CD4-positive, CD25-positive, alpha-beta regulatory T cell (primary cell): Measurements from ENCODE around the gene MYH9. TPM values are rescaled to one million over a fixed set of nuclear protein-coding genes. Genes with fewer than 3 reads are reported as not detected.

ENCODE experiments used
- ATAC-seq, 2 donors: fragments of 150-1000 bp; cut with Tn5 transposase; one replicate each; pipeline ENCODE4 v1.10.0; 2021; ENCODE audit warnings: low read depth in 2 of 2, moderate number of reproducible peaks in 2 of 2, moderate library complexity in 1 of 2
- DNase-seq, 3 donors: peaks; one replicate each; pipeline versions ENCODE4 v3.0.0 to v3.0.0-alpha.2; 2012 to 2022; ENCODE audit warnings: mixed read lengths in 1 of 3
- H3K27ac ChIP-seq: one replicate; pipeline ENCODE4 v1.7.0; 2013; ENCODE audit warnings: mild to moderate bottlenecking, low read length; ENCODE audit not compliant: insufficient read depth, poor library complexity, severe bottlenecking
- H3K27me3 ChIP-seq: one replicate; pipeline ENCODE4 v1.7.0; 2013; ENCODE audit warnings: low read length; ENCODE audit not compliant: control insufficient read depth, insufficient read depth
- H3K36me3 ChIP-seq: one replicate; pipeline ENCODE4 v1.7.0; 2013; ENCODE audit warnings: mild to moderate bottlenecking, low read length, moderate library complexity; ENCODE audit not compliant: control insufficient read depth, insufficient read depth
- H3K4me1 ChIP-seq: 2 replicates; pipeline ENCODE4 v1.7.0; 2013; ENCODE audit warnings: mild to moderate bottlenecking, low read length; ENCODE audit not compliant: insufficient read depth, control insufficient read depth, poor library complexity, severe bottlenecking
- H3K4me3 ChIP-seq: one replicate; pipeline ENCODE4 v1.7.0; 2013; ENCODE audit warnings: low read depth, mild to moderate bottlenecking, low read length, moderate library complexity
- H3K9me3 ChIP-seq, 2 experiments: 1 replicate in 1 of 2; 2 replicates in 1 of 2; pipeline ENCODE4 v1.7.0; 2013; ENCODE audit warnings: low read length in 2 of 2, mild to moderate bottlenecking in 1 of 2, moderate library complexity in 1 of 2; ENCODE audit not compliant: control insufficient read depth in 2 of 2
- H3K27ac Mint-ChIP-seq, 3 donors: one replicate each; pipeline ENCODE4 v1.8.0; 2020 to 2022; ENCODE audit warnings: mild to moderate bottlenecking in 3 of 3, mixed read lengths in 3 of 3, moderate library complexity in 2 of 3
- H3K27me3 Mint-ChIP-seq: one replicate; pipeline ENCODE4 v1.8.0; 2022; ENCODE audit warnings: mild to moderate bottlenecking, mixed read lengths
- H3K36me3 Mint-ChIP-seq: one replicate; pipeline ENCODE4 v1.8.0; 2020; ENCODE audit warnings: mixed read lengths
- H3K4me1 Mint-ChIP-seq, 4 donors: one replicate each; pipeline ENCODE4 v1.8.0; 2020 to 2022; ENCODE audit warnings: mixed read lengths in 4 of 4, mild to moderate bottlenecking in 1 of 4
- H3K4me3 Mint-ChIP-seq, 4 donors: one replicate each; pipeline ENCODE4 v1.8.0; 2020 to 2022; ENCODE audit warnings: mild to moderate bottlenecking in 4 of 4, mixed read lengths in 4 of 4, moderate library complexity in 3 of 4
- H3K9me3 Mint-ChIP-seq, 7 donors: one replicate each; pipeline ENCODE4 v1.8.0; 2020 to 2022; ENCODE audit warnings: mixed read lengths in 7 of 7, mild to moderate bottlenecking in 3 of 7, moderate library complexity in 2 of 7
- polyA plus RNA-seq, 4 donors: library from polyadenylated mRNA; unstranded; fragments of 300-500 nt; fragmentation: Illumina TruSeq; gene quantifications; one replicate each; pipeline ENCODE4 v1.2.3, GENCODE V29; 2021
- total RNA-seq: library from RNA; stranded (reverse); gene quantifications from one replicate; pipeline ENCODE4 v1.2.3, GENCODE V29; 2022

The MYH9 gene
- total and polyA plus RNA-seq, 5 donors from 2014 or later = 80.0 to 1,341 (median 98.1) TPM

GRCh38 chr22:36236388-36237319, 151.1 kb downstream of the MYH9 start:
- DNase-seq = no peak
- H3K4me1 Mint-ChIP-seq = peaks cover 37 to 64% (median 48%) of the 10 kb centered on the region in 4 donors
- Histone ChIP-seq H3K27me3 (no peaks in the 10 kb centered on the region), H3K27ac (no peak overlapping the region), H3K9me3 (no peaks in the 10 kb centered on the region), H3K4me1 (peaks cover 38% of the 10 kb centered on the region), H3K4me3 (peak overlapping the region; percentile 98), H3K36me3 (peaks cover 46% of the 10 kb centered on the region)
- H3K4me3 Mint-ChIP-seq = peak overlapping the region; percentile 96 to 100 (median 99)
- ATAC-seq = no peak
- H3K27ac Mint-ChIP-seq = peak overlapping the region; percentile 52 to 87 (median 75)
- H3K9me3 Mint-ChIP-seq = peaks cover 0 to 2% (median 0%) of the 10 kb centered on the region in 7 donors
- no peaks in the 10 kb centered on the region for H3K27me3 Mint-ChIP-seq
- H3K36me3 Mint-ChIP-seq = peaks cover 52% of the 10 kb centered on the region

GRCh38 chr22:36235585-36235984, 152.2 kb downstream of the MYH9 start:
- peaks cover 60% of the 10 kb centered on the region for H3K36me3 Mint-ChIP-seq
- ATAC-seq = no peak
- Histone ChIP-seq H3K36me3 (peaks cover 53% of the 10 kb centered on the region), H3K4me3 (peak overlapping the region; percentile 29), H3K27ac (no peak overlapping the region), H3K9me3 (no peaks in the 10 kb centered on the region), H3K4me1 (peaks cover 38% of the 10 kb centered on the region), H3K27me3 (no peaks in the 10 kb centered on the region)
- DNase-seq = no peak
- no peaks in the 10 kb centered on the region for H3K27me3 Mint-ChIP-seq
- H3K27ac Mint-ChIP-seq = peak overlapping the region; percentile 0 to 87 (median 75)
- H3K4me1 Mint-ChIP-seq = peaks cover 37 to 64% (median 48%) of the 10 kb centered on the region in 4 donors
- H3K4me3 Mint-ChIP-seq = peak overlapping the region; percentile 79 to 100 (median 96)
- H3K9me3 Mint-ChIP-seq = peaks cover 0 to 2% (median 0%) of the 10 kb centered on the region in 7 donors

- Mint-ChIP-seq H3K27ac (peak overlapping the region in 2 of 3 donors; percentile 42 to 87), H3K4me3 (peak overlapping the region in 3 of 4 donors; percentile 3 to 96 (median 73)), H3K27me3 (no peaks in the 10 kb centered on the region), H3K9me3 (peaks cover 0 to 2% (median 0%) of the 10 kb centered on the region in 7 donors), H3K36me3 (peaks cover 65% of the 10 kb centered on the region), H3K4me1 (peaks cover 37 to 60% (median 48%) of the 10 kb centered on the region in 4 donors)
- ATAC-seq = no peak
- Histone ChIP-seq H3K27me3 (no peaks in the 10 kb centered on the region), H3K4me3 (peak overlapping the region; percentile 11), H3K4me1 (peaks cover 36% of the 10 kb centered on the region), H3K9me3 (no peaks in the 10 kb centered on the region), H3K27ac (no peak overlapping the region), H3K36me3 (peaks cover 59% of the 10 kb centered on the region)
- DNase-seq = no peak
Measured at GRCh38 chr22:36234919-36235318, 152.8 kb downstream of the MYH9 start.

- no peaks in the 10 kb centered on the region for H3K9me3 ChIP-seq
- H3K4me1 ChIP-seq = peaks cover 31% of the 10 kb centered on the region
- H3K27ac ChIP-seq = no peak overlapping the region
- Mint-ChIP-seq H3K36me3 (peaks cover 68% of the 10 kb centered on the region), H3K4me1 (peaks cover 34 to 53% (median 43%) of the 10 kb centered on the region in 4 donors), H3K27ac (peak overlapping the region in 2 of 3 donors; percentile 42 to 87), H3K27me3 (no peaks in the 10 kb centered on the region), H3K9me3 (peaks cover 0 to 2% (median 0%) of the 10 kb centered on the region in 7 donors), H3K4me3 (peak overlapping the region in 1 of 4 donors; percentile 96)
- no peaks in the 10 kb centered on the region for H3K27me3 ChIP-seq
- DNase-seq (no peak), ATAC-seq (no peak)
- no peak overlapping the region for H3K4me3 ChIP-seq
- peaks cover 66% of the 10 kb centered on the region for H3K36me3 ChIP-seq
Measured at GRCh38 chr22:36234213-36234612, 153.6 kb downstream of the MYH9 start.

GRCh38 chr22:36233796-36234195, 154.0 kb downstream of the MYH9 start:
- ATAC-seq = no peak
- H3K27me3 Mint-ChIP-seq = no peaks in the 10 kb centered on the region
- H3K36me3 Mint-ChIP-seq = peaks cover 68% of the 10 kb centered on the region
- peaks cover 33 to 49% (median 42%) of the 10 kb centered on the region in 4 donors for H3K4me1 Mint-ChIP-seq
- Histone ChIP-seq H3K27me3 (no peaks in the 10 kb centered on the region), H3K36me3 (peaks cover 71% of the 10 kb centered on the region), H3K4me1 (peaks cover 29% of the 10 kb centered on the region), H3K27ac (no peak overlapping the region), H3K9me3 (no peaks in the 10 kb centered on the region), H3K4me3 (no peak overlapping the region)
- peak overlapping the region in 1 of 4 donors; percentile 71 for H3K4me3 Mint-ChIP-seq
- DNase-seq = no peak
- H3K27ac Mint-ChIP-seq = peak overlapping the region in 1 of 3 donors; percentile 87
- peaks cover 0 to 2% (median 0%) of the 10 kb centered on the region in 7 donors for H3K9me3 Mint-ChIP-seq

GRCh38 chr22:36232715-36233401, 154.9 kb downstream of the MYH9 start:
- Mint-ChIP-seq H3K36me3 (peaks cover 69% of the 10 kb centered on the region), H3K27ac (peak overlapping the region in 2 of 3 donors; percentile 32 to 59), H3K4me1 (peaks cover 29 to 41% (median 36%) of the 10 kb centered on the region in 4 donors), H3K27me3 (no peaks in the 10 kb centered on the region), H3K4me3 (peak overlapping the region in 1 of 4 donors; percentile 71), H3K9me3 (peaks cover 0 to 2% (median 0%) of the 10 kb centered on the region in 7 donors)
- Histone ChIP-seq H3K36me3 (peaks cover 79% of the 10 kb centered on the region), H3K4me3 (no peak overlapping the region), H3K9me3 (no peaks in the 10 kb centered on the region), H3K27ac (no peak overlapping the region), H3K27me3 (no peaks in the 10 kb centered on the region), H3K4me1 (peaks cover 20% of the 10 kb centered on the region)
- no peak for ATAC-seq
- DNase-seq = no peak
